ENCODE results near the gene FKBP14.

Gene FKBP14, protein sequence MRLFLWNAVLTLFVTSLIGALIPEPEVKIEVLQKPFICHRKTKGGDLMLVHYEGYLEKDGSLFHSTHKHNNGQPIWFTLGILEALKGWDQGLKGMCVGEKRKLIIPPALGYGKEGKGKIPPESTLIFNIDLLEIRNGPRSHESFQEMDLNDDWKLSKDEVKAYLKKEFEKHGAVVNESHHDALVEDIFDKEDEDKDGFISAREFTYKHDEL

DNA sequence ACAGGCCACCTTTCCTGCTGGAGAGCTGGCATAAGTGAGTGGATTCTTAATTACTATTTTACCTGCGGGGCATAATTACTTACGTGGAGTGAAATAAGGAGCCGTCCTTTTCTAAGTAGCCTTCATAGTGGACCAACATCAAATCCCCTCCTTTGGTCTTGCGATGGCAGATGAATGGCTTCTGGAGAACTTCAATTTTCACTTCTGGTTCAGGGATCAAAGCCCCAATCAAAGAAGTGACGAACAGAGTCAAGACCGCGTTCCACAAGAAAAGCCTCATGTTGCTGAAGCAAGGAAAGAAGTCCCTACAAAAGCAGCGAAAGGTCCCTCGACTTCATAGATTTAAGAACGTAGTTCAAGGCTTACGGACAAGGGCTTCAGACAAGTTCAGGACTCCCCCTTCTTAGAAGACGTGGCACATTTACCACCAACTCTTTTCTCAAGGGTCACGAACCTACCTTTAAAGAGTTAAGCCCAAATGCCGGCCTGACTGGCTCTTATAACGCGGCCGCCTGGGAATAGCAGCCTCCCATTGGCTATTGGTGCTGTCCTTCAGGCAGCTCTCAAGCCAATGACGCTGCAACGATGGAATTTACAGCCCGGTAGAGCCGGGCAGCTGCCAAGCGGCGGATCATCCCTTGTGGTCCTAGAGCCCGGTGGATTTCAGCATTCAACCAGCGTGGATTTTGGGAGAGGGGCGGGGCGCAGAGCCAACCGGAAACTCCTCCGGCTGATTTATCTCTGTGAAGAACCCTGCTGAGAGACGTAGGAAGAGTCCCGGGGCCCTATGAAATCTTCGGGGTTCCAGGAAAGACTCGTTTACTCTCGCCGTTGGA lies at the start of gene FKBP14:
Gene FKBP14 (minus strand): TSS at position 474 of the 836 bp plus-strand sequence. CDS start 194 bp downstream, at position 280.
- peak; percentile 97 for DNase-seq

DNA sequence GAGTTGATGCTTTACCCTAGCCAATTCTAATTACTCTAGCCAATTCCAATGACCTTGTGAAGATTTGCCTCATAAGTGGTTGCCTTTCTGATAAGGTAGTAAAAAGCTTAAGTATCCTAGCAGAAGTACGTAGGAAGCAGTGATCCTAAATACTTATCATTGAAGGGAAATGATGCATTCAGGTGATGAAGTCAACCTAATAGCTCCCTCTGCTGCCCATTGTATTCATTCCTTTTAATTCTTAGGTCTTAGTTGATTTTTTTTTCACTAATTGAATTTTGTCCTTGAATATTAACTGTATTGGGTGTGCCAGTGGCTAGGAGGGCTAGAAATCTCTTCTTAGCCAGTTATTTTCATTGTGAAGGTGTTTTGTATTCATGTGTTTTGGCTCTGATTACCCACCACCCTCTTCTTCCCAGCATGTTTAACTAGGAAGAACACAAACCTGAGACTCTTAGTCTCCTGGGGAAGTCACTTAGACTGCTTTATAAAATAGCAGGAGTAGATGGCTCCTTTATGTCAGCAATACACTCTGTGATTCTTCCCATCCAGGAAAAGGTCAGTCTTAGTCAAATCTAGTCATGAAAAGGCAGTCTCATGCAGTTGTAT lies 48.0 kb upstream of the FKBP14 start:
- peak; percentile 7 for DNase-seq

DNA sequence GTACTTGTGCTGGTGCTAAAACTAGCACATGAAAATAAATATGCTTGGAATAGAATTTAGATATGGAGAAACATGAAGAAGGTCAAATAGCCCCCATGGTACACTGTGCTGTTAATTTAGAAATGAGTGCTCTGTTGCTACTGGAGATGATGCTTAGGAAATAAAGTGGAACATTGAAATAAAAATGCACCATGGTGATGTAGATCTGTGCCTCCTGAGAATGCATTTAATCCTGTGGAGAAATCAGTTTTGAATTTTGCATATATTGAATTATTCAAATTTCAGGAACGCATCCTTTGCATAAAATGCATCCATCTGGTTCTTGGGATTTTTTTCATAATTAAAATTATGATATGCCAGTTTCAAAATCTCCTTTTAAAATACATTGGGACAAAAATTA lies 46.2 kb upstream of the FKBP14 start:
- no peak for DNase-seq

DNA sequence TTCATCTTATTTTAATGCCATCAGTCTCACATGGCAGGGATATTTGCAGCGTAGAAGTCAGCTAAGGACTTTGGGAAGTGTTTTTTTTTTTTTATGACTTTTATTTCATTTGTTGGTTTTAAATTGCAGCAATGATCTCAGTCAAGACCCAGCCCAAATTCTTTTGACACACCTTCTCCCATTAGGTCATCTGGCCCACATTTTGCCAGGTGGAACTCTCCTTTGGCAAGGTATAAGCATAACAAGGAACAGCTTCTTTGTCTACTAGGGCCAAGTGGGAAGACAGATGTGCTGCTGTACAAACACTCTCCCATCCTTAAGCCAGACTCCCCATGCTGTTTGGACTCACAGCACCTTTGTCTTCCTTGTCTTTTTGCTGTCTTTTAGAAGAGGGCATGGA lies 43.5 kb upstream of the FKBP14 start:
- no peak for DNase-seq

DNA sequence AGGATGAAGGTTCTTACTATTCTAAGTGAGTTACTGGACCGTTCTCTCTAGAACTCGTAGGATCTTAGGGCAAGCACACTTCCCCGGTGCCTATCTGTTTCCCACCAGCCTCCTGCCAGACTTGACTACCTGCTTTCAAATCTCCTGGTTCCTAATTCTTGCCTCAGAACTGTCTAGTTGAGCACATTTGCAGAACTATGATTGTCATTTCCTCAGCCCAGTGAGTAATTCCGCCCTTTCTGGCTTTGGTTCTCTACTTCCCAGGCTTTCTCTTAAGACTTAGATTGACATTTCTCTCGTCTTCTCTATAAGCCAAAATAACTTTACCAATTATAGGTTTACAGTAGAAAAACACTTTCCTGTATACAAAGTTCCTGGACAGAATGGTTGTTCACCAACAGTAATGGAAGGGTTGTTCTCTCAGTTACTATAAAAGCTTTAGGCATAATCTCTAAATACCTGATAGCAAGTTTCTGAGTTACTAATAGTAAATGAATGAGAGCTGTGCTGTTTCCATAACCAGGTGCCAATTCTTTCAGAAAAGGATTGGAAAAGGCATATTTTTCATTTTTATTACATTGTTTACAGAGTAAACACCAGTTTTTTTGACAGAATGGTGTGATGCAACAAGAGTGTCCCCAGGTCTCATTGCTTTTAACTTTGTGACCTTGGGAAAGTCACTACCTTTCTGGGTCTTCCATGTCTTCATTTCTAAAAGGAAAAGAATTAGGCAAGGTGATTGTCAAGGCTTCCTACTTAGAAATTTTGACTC lies 42.8 kb upstream of the FKBP14 start:
- DNase-seq: no peak

DNA sequence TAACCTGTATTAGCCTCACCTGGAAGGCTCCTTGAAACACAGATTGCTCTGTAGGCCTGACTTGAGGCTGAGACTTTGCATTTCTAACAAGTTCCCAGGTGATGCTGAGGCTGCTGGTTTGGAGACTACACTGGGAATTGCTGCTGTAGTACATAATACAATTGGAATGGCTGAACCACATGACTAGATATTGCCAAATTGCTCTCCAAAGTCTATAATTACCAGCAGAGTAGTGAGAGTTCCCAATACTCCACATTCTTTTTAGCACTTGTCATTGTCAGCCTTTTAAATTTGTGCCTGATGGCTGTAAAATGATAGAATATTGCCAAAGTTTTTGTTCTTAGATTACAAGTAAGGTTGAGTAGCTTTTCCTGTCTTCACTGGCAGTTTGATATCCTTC lies 41.6 kb upstream of the FKBP14 start:
- no peak for DNase-seq

DNA sequence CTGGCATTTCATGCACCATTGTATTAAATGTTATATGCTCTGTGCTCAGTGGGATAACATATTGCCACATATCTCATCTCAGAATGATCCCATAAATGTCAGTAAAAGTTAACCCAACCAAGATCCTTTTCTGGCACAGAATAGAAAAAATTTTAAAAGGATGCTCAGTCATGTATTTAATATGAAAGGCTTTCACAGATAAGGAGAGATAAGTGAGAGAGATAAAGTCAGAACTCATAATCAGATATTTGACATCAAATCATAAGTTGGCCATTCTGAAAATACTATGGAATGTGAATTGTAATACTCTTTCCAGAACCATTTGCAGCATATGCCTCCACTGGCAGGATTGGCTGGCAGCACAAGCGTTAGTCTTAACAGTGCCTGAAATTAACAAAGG lies 40.2 kb upstream of the FKBP14 start:
- DNase-seq: no peak

DNA sequence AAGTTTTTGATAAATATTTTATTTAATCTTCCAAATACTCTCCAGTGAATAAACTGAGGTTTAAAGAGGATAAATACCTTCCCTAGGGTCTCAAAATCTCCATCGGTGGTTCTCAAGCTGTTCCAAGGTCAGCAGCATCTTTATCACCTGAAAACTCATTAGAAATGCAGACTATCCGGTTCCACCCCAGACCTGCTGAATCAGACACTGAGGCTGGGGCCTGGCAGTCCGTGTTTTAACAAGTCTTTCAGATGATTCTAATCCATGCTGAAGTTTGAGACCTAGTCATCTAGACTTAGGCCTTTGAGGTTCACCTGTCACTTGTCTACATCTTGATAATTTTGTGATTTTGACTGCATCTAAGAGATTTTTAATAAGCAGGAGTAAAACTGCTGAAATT lies 39.2 kb upstream of the FKBP14 start:
- DNase-seq: no peak

DNA sequence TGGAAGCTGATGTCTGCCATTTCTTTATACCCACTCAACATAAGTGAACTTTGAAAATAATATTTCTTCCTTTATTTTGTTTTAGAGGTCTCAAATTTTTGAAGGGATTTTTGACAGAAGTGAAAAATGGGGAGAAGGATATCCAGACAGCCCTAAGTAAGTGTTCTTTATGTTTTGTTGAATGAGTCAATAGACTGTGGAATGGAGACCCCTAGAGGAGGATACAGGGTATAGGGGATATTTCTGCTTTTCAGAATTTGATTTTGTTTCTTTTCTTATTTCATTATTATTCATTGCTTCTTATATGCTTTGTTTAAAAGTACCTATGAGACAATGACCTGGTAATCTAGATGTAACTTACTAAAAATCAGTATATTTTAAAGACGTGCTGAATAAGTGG lies 36.1 kb upstream of the FKBP14 start:
- DNase-seq: peak; percentile 12

DNA sequence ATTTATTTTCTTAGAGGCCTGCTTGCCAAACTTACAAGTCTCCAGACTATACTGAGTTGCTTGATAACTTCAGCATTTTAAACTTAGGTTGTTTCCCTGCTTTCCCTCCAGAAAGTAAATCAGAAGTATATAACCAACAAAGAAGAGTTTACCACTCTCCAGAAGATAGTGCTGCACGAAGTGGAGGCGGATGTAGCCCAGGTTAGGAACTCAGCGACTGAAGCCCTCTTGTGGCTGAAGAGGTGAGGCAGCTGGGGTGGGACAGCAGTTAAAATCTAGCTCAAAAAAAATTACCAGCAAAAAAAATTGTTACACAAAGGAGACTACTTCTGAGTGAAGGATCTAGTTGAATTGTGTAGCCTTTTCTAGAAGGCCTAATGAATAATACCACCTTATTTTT lies 35.3 kb upstream of the FKBP14 start:
- peak; percentile 18 for DNase-seq

DNA sequence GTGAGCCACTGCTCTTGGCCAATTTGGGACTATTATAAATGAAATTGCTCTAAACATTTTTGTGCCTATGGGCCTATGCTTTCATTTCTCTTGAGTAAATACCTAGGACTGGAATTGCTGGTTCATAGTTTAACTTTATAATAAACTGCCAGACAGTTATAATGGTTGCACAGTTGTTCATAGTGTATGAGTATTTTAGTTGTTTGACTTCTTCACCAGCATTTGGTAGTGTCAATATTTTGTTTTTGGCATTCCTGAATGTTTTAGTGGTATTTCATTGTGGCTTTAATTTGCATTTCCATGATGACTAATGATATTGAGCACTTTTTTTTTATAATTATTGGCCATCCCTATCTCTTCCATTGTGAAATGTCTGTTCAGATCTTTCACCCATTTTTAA lies 31.2 kb upstream of the FKBP14 start:
- DNase-seq: no peak

DNA sequence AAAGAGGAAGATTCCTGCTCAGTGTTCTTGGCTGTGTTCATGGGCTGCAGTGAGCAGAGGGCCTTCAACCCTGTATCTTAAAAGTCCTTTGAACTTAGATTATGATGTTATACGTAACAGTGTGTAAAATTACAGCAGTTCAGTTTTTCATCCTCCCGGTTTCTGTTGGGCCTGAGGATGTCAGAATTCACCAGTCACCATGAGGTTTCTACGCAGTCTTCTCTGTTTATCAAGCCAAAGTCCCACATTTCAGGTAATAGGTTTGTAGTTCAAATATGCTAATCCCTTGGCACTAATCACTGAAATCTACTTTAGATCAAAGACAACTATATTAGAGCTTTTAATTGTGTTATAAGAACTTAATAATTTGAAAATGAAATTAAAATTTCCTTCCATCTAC lies 26.6 kb upstream of the FKBP14 start:
- no peak for DNase-seq

DNA sequence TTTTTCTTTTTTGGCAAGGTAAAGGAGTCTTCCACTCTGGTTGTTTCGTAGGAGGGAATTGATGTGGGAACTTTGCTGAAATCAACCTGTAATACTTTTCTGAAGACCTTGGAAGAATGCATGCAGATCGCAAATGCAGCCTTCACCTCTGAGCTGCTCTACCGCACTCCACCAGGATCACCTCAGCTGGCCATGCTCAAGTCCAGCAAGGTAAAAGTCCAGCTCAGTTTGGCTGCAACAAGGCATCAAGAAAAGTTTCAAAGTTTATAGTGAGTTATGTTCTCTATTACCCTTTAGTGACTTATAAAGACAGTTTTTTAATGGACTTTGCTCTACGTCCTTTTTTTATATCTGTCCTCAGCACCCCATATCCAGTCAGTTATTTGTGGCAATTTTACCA lies 22.7 kb upstream of the FKBP14 start:
- DNase-seq: no peak

DNA sequence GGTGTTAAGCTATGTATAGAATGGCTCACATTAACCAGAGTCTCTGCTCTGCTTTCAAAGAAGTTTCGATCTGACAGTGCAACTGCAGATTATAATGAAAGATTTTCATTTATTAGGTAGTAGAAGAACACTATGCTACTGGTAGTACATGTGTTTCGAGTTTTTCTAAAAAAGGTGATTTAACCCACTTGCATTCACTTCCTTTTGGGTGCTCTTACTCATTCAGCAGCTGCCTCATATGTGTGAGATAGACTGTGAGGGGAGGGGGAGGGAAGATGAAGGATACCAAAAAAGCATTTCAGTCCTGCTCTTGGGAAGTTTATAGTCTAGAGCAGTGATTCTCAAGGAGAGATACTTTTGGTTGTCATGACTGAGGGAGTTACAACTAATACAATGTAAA lies 22.1 kb upstream of the FKBP14 start:
- DNase-seq: no peak

DNA sequence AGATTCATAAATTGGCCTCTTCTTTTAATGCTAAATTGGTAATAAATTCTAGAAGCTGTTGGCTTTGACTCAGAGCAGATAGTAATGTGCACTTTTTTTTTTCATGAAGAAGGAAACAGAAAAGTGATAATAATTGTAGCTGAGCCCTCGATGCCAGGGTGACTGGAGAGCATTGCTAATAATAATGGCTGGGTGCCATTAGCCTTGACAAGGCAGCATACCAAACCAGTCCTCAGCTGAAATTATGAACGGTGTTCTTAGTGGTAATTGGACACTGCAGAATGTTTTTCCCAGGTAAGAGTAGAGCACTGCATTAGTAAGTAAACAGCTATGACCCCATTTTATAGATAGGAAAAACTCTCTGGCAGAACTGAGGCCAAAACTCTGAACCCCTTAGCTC lies 20.6 kb upstream of the FKBP14 start:
- no peak for DNase-seq

DNA sequence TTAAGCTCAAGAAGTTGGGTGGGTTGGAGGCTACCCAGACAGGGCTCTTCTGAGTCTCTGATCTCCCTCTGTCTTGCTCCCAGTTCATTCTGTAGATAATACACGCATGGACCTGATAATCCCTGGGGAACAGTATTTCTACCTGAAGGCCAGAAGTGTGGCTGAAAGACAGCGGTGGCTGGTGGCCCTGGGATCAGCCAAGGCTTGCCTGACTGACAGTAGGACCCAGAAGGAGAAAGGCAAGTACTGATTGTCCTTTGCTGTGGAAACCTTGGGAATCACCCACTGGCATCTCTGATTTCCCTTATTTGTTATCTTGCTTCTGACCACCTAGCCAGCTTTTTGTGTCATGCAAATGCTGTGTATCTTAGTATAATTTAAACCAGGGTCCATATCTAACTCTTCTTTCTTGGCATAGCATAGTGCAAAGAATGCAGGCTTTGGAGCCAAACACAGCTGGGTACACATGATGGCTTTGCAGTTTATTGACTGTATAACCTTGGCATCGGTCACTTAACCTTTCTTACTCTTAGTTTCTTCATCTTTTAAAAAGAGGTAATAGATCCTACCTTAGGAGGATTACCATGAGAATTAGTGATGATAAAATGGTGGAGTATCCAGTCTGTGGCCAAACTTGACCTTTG lies 19.7 kb upstream of the FKBP14 start:
- DNase-seq: no peak

DNA sequence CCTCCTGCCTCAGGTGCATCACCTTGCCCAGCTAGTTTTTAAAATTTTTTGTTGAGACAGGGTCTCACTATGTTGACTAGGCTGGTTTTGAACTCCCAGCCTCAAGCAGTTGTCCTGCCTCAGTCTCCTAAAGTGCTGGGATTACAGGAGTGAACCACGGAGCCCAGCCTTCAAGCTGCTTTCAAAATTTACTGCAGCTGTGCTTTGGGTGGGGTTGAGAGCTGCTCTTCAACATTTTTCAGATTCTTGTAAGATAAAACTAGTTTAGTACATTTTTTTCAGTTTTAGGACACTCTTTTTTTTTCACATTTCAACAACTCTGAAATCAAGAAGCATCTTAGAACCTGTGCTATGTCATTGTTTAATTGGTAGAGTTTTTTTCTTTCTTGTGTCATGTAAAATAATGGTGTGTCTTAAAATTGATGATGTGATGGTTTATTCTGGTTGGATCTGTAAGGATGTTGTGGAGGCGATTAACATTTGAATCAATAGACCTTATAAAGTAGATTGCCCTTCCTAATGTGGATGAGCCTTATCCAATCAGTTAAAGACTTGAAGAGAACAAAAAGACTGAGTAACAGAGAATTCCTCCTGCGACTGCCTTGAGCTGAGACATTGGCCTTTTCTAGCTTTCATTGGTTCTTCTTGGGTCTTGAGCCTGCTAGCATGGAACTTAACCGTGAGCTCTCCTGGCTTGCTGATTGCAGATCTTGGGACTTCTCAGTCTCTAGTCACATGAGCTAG lies 15.2 kb upstream of the FKBP14 start:
- DNase-seq: no peak

DNA sequence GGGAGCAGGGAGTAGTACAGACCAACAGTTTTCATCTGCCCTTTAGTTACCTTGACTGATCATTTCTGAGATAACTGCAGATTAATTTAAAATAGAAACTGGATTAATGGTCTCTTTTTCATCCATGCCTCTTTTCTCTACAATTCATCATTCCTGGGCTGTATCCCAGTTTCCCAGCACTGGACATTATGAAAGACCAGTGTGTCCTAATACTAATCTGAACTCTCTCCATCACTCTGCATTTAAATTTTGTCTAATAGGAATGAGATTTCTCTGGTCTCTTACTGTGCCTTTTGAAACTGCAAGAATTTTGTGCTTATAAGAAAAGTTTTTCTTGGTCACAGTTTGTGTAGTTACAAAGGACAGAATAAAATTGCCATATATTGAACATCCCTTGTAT lies 14.4 kb upstream of the FKBP14 start:
- DNase-seq: no peak

DNA sequence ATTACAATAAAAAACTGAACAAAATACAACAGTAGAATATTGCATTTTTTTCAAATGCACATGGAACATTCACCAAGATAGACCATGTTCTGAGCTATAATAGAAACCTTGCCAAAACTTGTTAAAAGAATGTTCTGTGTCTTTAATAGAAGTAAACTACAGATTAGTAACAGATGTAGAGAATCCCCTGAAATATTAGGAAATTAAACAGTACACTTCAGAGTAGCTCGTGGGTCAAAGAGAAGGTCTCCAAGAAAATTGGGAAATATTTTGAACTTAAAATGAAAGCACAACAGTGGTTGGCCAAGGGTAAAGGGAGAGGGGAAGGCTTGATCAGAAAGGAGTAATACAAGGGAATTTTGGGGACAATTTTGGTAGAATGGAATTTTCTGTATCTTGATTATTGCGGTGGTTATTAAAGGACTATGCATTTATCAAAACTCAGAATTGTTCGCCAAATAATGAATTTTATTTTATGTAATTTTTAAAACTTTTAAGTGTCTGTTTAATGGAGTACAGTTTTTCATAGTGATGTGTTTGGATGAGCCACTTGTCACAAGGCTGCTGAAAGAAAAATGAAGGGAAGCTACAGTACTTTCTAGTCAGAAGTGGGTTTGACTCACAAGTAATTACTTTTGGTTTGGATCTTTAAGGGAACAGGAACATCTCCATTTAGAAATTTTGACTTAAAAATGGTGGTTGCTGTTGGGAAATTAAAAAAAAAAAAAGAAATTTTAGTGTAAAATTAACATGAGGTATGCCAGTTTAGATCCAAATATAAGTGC lies 11.9 kb upstream of the FKBP14 start:
- no peak for DNase-seq

DNA sequence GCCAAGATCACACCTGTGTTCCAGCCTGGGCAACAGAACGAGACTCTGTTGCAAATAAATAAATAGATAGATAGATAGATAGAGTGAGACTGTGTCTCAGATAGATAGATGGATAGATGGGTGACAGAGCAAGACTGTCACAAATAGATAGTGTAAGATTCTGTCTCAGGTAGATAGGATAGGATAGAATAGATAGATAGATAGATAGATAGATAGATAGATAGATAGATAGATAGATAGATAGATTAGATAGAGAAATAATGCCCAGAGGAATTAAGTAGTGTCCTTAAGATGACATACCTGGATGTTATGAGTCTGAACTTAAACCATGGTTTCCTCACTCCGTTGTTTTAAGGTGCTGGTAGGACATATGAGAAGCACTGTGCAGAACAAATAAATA lies 9.7 kb upstream of the FKBP14 start:
- DNase-seq: no peak

DNA sequence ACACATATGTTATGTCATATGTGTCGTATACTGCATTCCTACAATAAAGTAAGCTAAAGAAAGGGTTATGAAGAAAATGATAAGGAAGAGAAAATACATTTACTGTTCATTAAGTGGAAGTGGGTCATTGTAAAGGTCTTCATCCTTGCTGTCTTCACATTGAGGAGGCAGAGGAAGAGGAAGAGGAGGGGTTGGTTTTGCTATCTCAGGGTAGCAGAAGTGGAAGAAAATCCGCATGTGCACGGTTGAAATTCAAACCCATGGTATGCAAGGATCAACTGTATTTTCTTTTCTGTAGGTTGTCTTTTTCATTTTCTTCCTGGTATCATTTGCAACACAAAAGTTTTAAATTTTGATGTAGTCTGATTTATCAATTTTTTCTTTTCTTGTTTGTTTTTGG lies 8.0 kb upstream of the FKBP14 start:
- DNase-seq: no peak

Measured in NCI-H1436 (cell line).